HG03342 (cell line): Measurements from ENCODE around the gene HK2.

ENCODE experiments used
- ATAC-seq: cut with Tn5 transposase; IDR thresholded peaks from one replicate; pipeline ENCODE4 v1.9.1; 2021; ENCODE audit warnings: mild to moderate bottlenecking, moderate library complexity; ENCODE audit not compliant: unreplicated experiment

Gene HK2

GRCh38 chr2:74856599-74856998, 22.7 kb downstream of the HK2 start:
- ATAC-seq: no peak

- no peak for ATAC-seq
Measured at GRCh38 chr2:74857215-74857614, 23.3 kb downstream of the HK2 start.

GRCh38 chr2:74857725-74858124, 23.8 kb downstream of the HK2 start:
- ATAC-seq: no peak

GRCh38 chr2:74858281-74858680, 24.4 kb downstream of the HK2 start:
- no peak for ATAC-seq

GRCh38 chr2:74860079-74860478, 26.2 kb downstream of the HK2 start:
- ATAC-seq: no peak

- ATAC-seq: no peak
Measured at GRCh38 chr2:74860521-74860920, 26.6 kb downstream of the HK2 start.

- no peak for ATAC-seq
Measured at GRCh38 chr2:74861531-74861930, 27.6 kb downstream of the HK2 start.

GRCh38 chr2:74862020-74862964, 28.4 kb downstream of the HK2 start:
- ATAC-seq: no peak

- no peak for ATAC-seq
Measured at GRCh38 chr2:74863802-74864248, 29.9 kb downstream of the HK2 start.

- ATAC-seq: no peak
Measured at GRCh38 chr2:74864728-74865722, 31.1 kb downstream of the HK2 start.

- ATAC-seq: no peak
Measured at GRCh38 chr2:74865770-74866674, 32.1 kb downstream of the HK2 start.

GRCh38 chr2:74867841-74868658, 34.1 kb downstream of the HK2 start:
- ATAC-seq: no peak

GRCh38 chr2:74869517-74869916, 35.6 kb downstream of the HK2 start:
- ATAC-seq: no peak

GRCh38 chr2:74870951-74871350, 37.0 kb downstream of the HK2 start:
- no peak for ATAC-seq

GRCh38 chr2:74871414-74871813, 37.5 kb downstream of the HK2 start:
- no peak for ATAC-seq

GRCh38 chr2:74872389-74872836, 38.5 kb downstream of the HK2 start:
- no peak for ATAC-seq

- ATAC-seq: no peak
Measured at GRCh38 chr2:74873012-74873665, 39.2 kb downstream of the HK2 start.

GRCh38 chr2:74873678-74874640, 40.0 kb downstream of the HK2 start:
- ATAC-seq: no peak
